ENCODE measurements around the gene ATP1A2. TPM values are rescaled to one million over a fixed set of nuclear protein-coding genes. Genes with fewer than 3 reads are reported as not detected.
A peak's percentile ranks its signal among the peaks of the same experiment; 100 is the strongest.

Gene ATP1A2
- total RNA-seq, 1 experiment from 2014 or later = 0.15 TPM

- POLR2A ChIA-PET = no interaction called here
- Histone ChIP-seq H3K27me3 (ENCODE audit: control insufficient read depth, insufficient read depth, low read length) (no peaks in the 10 kb centered on the region), H3K27ac (ENCODE audit: low read length) (peak overlapping the region; percentile 77), H3K4me1 (ENCODE audit: control insufficient read depth, insufficient read depth, low read length) (peaks cover 3% of the 10 kb centered on the region; the same call in 1 of the 2 replicates), H3K4me3 (ENCODE audit: low read depth in 2 of 2, low read length in 2 of 2) (no peak overlapping the region), H3K36me3 (ENCODE audit: control insufficient read depth, insufficient read depth, low read length) (no peaks in the 10 kb centered on the region; the same call in 1 of the 2 replicates), H3K9me3 (ENCODE audit: control insufficient read depth, insufficient read depth, low read depth, low read length) (no peaks in the 10 kb centered on the region)
- intact Hi-C loops (cut with micrococcal nuclease; ENCODE audit: unreplicated experiment) (loop anchor here (2.0 to 10.0 kb wide), 3 partner anchors 95 to 277 kb away; partner anchors contain the start of gene CASQ1), in situ Hi-C loops (cut with HindIII; ENCODE audit: low pct_unique_long_range_greater_than_20kb, low sequenced_read_pairs) (no loop called here)
- TF ChIP-seq POLR2AphosphoS5 (IDR thresholded peaks at IDR 0.05; ENCODE audit: low read depth, low read length) (no peak), SIN3A (IDR thresholded peaks at IDR 0.05; ENCODE audit: borderline replicate concordance, insufficient read depth, low read depth, low read length) (no peak), REST (IDR thresholded peaks at IDR 0.05; ENCODE audit: insufficient read depth in 1 of 2, low read depth in 2 of 2, low read length in 1 of 2) (no peak), TCF7L2 (IDR thresholded peaks at IDR 0.05; ENCODE audit: low read depth, low read length) (no peak)
- TF ChIP-seq, protein P1, sequence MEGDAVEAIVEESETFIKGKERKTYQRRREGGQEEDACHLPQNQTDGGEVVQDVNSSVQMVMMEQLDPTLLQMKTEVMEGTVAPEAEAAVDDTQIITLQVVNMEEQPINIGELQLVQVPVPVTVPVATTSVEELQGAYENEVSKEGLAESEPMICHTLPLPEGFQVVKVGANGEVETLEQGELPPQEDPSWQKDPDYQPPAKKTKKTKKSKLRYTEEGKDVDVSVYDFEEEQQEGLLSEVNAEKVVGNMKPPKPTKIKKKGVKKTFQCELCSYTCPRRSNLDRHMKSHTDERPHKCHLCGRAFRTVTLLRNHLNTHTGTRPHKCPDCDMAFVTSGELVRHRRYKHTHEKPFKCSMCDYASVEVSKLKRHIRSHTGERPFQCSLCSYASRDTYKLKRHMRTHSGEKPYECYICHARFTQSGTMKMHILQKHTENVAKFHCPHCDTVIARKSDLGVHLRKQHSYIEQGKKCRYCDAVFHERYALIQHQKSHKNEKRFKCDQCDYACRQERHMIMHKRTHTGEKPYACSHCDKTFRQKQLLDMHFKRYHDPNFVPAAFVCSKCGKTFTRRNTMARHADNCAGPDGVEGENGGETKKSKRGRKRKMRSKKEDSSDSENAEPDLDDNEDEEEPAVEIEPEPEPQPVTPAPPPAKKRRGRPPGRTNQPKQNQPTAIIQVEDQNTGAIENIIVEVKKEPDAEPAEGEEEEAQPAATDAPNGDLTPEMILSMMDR (IDR thresholded peaks at IDR 0.05) = no peak
- ATAC-seq = no peak
- no TSS peak for BruUV-seq (replicated peaks)
- no peak for DNase-seq (ENCODE audit: low read depth, low spot score)
- CTCF ChIA-PET = interaction anchor here (1.4 to 2.4 kb wide), 2 partner anchors 71 to 120 kb away, joined by 5 to 15 read pairs; no protein-coding TSS in a partner anchor
Observed at GRCh38 chr1:160099716-160100375, 15.7 kb upstream of the ATP1A2 start.

- H3K27me3 ChIP-seq (ENCODE audit: control insufficient read depth, insufficient read depth, low read length) = no peaks in the 10 kb centered on the region
- no peak for DNase-seq (ENCODE audit: low read depth, low spot score)
- intact Hi-C loops (cut with micrococcal nuclease; ENCODE audit: unreplicated experiment) (loop anchor here (1.0 to 10.0 kb wide), 4 partner anchors 94 to 276 kb away; partner anchors contain the start of gene CASQ1), in situ Hi-C loops (cut with HindIII; ENCODE audit: low pct_unique_long_range_greater_than_20kb, low sequenced_read_pairs) (no loop called here)
- POLR2A ChIA-PET = no interaction called here
- TF ChIP-seq TCF7L2 (IDR thresholded peaks at IDR 0.05; ENCODE audit: low read depth, low read length) (no peak), REST (IDR thresholded peaks at IDR 0.05; ENCODE audit: insufficient read depth in 1 of 2, low read depth in 2 of 2, low read length in 1 of 2) (no peak), POLR2AphosphoS5 (IDR thresholded peaks at IDR 0.05; ENCODE audit: low read depth, low read length) (no peak), SIN3A (IDR thresholded peaks at IDR 0.05; ENCODE audit: borderline replicate concordance, insufficient read depth, low read depth, low read length) (no peak)
- TF ChIP-seq, protein P1 (IDR thresholded peaks at IDR 0.05) = peak; percentile 95
- peak; percentile 71 for ATAC-seq
- peaks cover 3% of the 10 kb centered on the region; the same call in 1 of the 2 replicates for H3K4me1 ChIP-seq (ENCODE audit: control insufficient read depth, insufficient read depth, low read length)
- H3K36me3 ChIP-seq (ENCODE audit: control insufficient read depth, insufficient read depth, low read length) = no peaks in the 10 kb centered on the region; the same call in 1 of the 2 replicates
- CTCF ChIA-PET = interaction anchor here (0.6 to 2.4 kb wide), 9 partner anchors 70 to 191 kb away, joined by 3 to 18 read pairs (median 5); partner anchors contain the start of gene CASQ1
- peak overlapping the region; percentile 35; the same call in 1 of the 2 replicates for H3K27ac ChIP-seq (ENCODE audit: low read length)
- BruUV-seq (replicated peaks) = no TSS peak
- no peaks in the 10 kb centered on the region for H3K9me3 ChIP-seq (ENCODE audit: control insufficient read depth, insufficient read depth, low read depth, low read length)
- 0 out of 4 replicates have a peak overlapping the region, but pooled peaks of 1 of the 2 experiments have one; percentile 10 for H3K4me3 ChIP-seq (ENCODE audit: low read depth in 2 of 2, low read length in 2 of 2)
Observed at GRCh38 chr1:160101037-160101716, 14.4 kb upstream of the ATP1A2 start.

Measured in Panc1 (cell line).